HG03280 (cell line): ENCODE measurements around the gene UPK3BL2.
"Not testable (repeated sequence)": the region's sequence is repeated elsewhere in the genome, so short reads cannot be mapped to it uniquely, and the experiment has no call there.

Experiments
- ATAC-seq: cut with Tn5 transposase; IDR thresholded peaks from one replicate; pipeline ENCODE4 v1.9.1; 2021; ENCODE audit warnings: mild to moderate bottlenecking, moderate library complexity; ENCODE audit not compliant: unreplicated experiment

UPK3BL2 gene

GRCh38 chr7:102494473-102495149 is 48.9 kb downstream of the UPK3BL2 start:
- peak; percentile 71 for ATAC-seq

GRCh38 chr7:102494026-102494425 is 49.5 kb downstream of the UPK3BL2 start:
- not testable (repeated sequence) for ATAC-seq

- ATAC-seq: peak; percentile 39
Observed at GRCh38 chr7:102493220-102493935, 50.1 kb downstream of the UPK3BL2 start.

- peak; percentile 48 for ATAC-seq
Observed at GRCh38 chr7:102490529-102491075, 52.9 kb downstream of the UPK3BL2 start.
